GM23338 (cell line): ENCODE results near the gene TTC38. TPM values are rescaled to one million over a fixed set of nuclear protein-coding genes. Genes with fewer than 3 reads are reported as not detected.

Experiments
- ATAC-seq: fragments of 200-7000 bp; cut with Tn5 transposase; 3 replicates; pipeline ENCODE4 v1.9.1; 2020
- DNase-seq: peaks from one replicate; pipeline ENCODE4 v3.0.0-alpha.2; 2015; ENCODE audit warnings: low spot score
- H2AFZ ChIP-seq: fragments of 200-600 bp; sonication (generic); 2 replicates; pipeline ENCODE4 v1.8.0; 2016; ENCODE audit warnings: antibody characterized with exemption, mild to moderate bottlenecking, moderate library complexity
- H3F3A ChIP-seq: fragments of 200-600 bp; sonication (generic); replicated peaks from 2 replicates; pipeline ENCODE4 v1.8.0; 2017; ENCODE audit warnings: antibody characterized with exemption, mixed run types, low read depth
- H3K27ac ChIP-seq: fragments of 200-600 bp; sonication (generic); 2 replicates; pipeline ENCODE4 v1.6.1; 2016; ENCODE audit warnings: low read depth
- H3K27me3 ChIP-seq: fragments of 200-600 bp; sonication (generic); 2 replicates; pipeline ENCODE4 v1.8.0; 2016; ENCODE audit warnings: mild to moderate bottlenecking, mixed run types, moderate library complexity; ENCODE audit not compliant: insufficient read depth
- H3K36me3 ChIP-seq: fragments of 200-600 bp; sonication (generic); 2 replicates; pipeline ENCODE4 v1.8.0; 2016; ENCODE audit warnings: mild to moderate bottlenecking; ENCODE audit not compliant: insufficient read depth
- H3K4me1 ChIP-seq: fragments of 200-600 bp; sonication (generic); 2 replicates; pipeline ENCODE4 v1.8.0; 2016; ENCODE audit warnings: mild to moderate bottlenecking, moderate library complexity; ENCODE audit not compliant: insufficient read depth
- H3K4me2 ChIP-seq: fragments of 200-600 bp; sonication (generic); 2 replicates; pipeline ENCODE4 v1.7.1; 2017; ENCODE audit warnings: mixed run types
- H3K4me3 ChIP-seq: fragments of 200-600 bp; sonication (generic); 2 replicates; pipeline ENCODE4 v1.6.1; 2016; ENCODE audit warnings: mixed run types
- H3K79me2 ChIP-seq: fragments of 200-600 bp; sonication (generic); replicated peaks from 2 replicates; pipeline ENCODE4 v1.8.0; 2017; ENCODE audit warnings: mild to moderate bottlenecking; ENCODE audit not compliant: insufficient read depth
- H3K9me2 ChIP-seq: fragments of 200-600 bp; sonication (generic); 2 replicates; pipeline ENCODE4 v1.8.0; 2017; ENCODE audit not compliant: insufficient read depth
- H4K20me1 ChIP-seq: fragments of 200-600 bp; sonication (generic); replicated peaks from 2 replicates; pipeline ENCODE4 v1.8.0; 2017; ENCODE audit warnings: mild to moderate bottlenecking; ENCODE audit not compliant: insufficient read depth
- H3K27ac Mint-ChIP-seq: 2 replicates; pipeline ENCODE4 v1.8.0; 2020; ENCODE audit warnings: inconsistent platforms, mild to moderate bottlenecking, moderate library complexity, mixed read lengths
- H3K27me3 Mint-ChIP-seq: 3 replicates; pipeline ENCODE4 v1.8.0; 2022; ENCODE audit warnings: low read depth, mild to moderate bottlenecking, moderate library complexity, mixed read lengths, inconsistent platforms; ENCODE audit not compliant: insufficient read depth, poor library complexity
- H3K36me3 Mint-ChIP-seq: 3 replicates; pipeline ENCODE4 v1.8.0; 2021; ENCODE audit warnings: low read depth, mild to moderate bottlenecking, inconsistent platforms, moderate library complexity, mixed read lengths
- H3K4me1 Mint-ChIP-seq: 3 replicates; pipeline ENCODE4 v1.8.0; 2020; ENCODE audit warnings: mild to moderate bottlenecking, inconsistent platforms, mixed read lengths
- H3K4me3 Mint-ChIP-seq: 3 replicates; pipeline ENCODE4 v1.8.0; 2021; ENCODE audit warnings: moderate library complexity, mild to moderate bottlenecking, inconsistent platforms, mixed read lengths
- H3K9me3 Mint-ChIP-seq: 3 replicates; pipeline ENCODE4 v1.8.0; 2020; ENCODE audit warnings: moderate library complexity, mild to moderate bottlenecking, inconsistent platforms, mixed read lengths
- CREB1 ChIP-seq: fragments of 250-450 bp; sonication (Bioruptor Pico); IDR thresholded peaks from 2 replicates; pipeline ENCODE4 v1.5.0; 2020; ENCODE audit warnings: low read depth, mild to moderate bottlenecking, moderate library complexity
- CTCF ChIP-seq, 2 experiments: fragments of 200-600 bp in 1 of 2; sonication (generic) in 1 of 2; conservative IDR thresholded peaks; 2 replicates each; pipeline versions ENCODE4 v1.5.1 to v1.6.1; 2016 to 2017; ENCODE audit warnings: antibody characterized with exemption in 2 of 2, low read depth in 2 of 2, mild to moderate bottlenecking in 2 of 2, moderate library complexity in 1 of 2
- EZH2 ChIP-seq: fragments of 200-600 bp; sonication (generic); IDR thresholded peaks from one replicate; pipeline ENCODE4 v1.8.0; 2017; ENCODE audit warnings: antibody characterized with exemption, mild to moderate bottlenecking, low read depth; ENCODE audit not compliant: unreplicated experiment
- NANOG ChIP-seq: IDR thresholded peaks from 2 replicates; pipeline ENCODE4 v1.6.1; 2016; ENCODE audit warnings: antibody characterized with exemption, borderline replicate concordance
- POLR2AphosphoS5 ChIP-seq: IDR thresholded peaks from 2 replicates; pipeline ENCODE4 v1.6.1; 2016; ENCODE audit warnings: antibody characterized with exemption, low read depth
- STAT1 ChIP-seq: IDR thresholded peaks from one replicate; pipeline ENCODE4 v1.6.1; 2016; ENCODE audit warnings: antibody characterized with exemption; ENCODE audit not compliant: unreplicated experiment
- ZNF114 ChIP-seq: fragments of 250-450 bp; sonication (Bioruptor Pico); IDR thresholded peaks from 2 replicates; pipeline ENCODE4 v1.5.0; 2020; ENCODE audit warnings: mild to moderate bottlenecking, moderate library complexity
- polyA plus RNA-seq: library from polyadenylated mRNA; unstranded; fragments of >200 nt; fragmentation: Nextera tagmentation; extraction: Ambion mirVana; gene quantifications from 2 replicates; pipeline ENCODE4 v1.2.1, GENCODE V29; 2016
- total RNA-seq: library from RNA; depleted of rRNA; stranded (reverse); fragments of >200 nt; shearing (Covaris generic); gene quantifications from 2 replicates; pipeline ENCODE4 v1.2.3, GENCODE V29; 2014

Gene TTC38
- total and polyA plus RNA-seq, 2 experiments from 2014 or later: 11.8 to 46.6 TPM

GRCh38 chr22:46323162-46323561, 55.4 kb downstream of the TTC38 start:
- no peak overlapping the region for H3K4me2 ChIP-seq
- no peaks in the 10 kb centered on the region for H3K79me2 ChIP-seq
- H3K27me3 ChIP-seq: no peaks in the 10 kb centered on the region
- no peak for TF ChIP-seq CTCF (conservative IDR thresholded peaks at IDR 0.05; ENCODE audit: low read depth in 2 of 2)
- TF ChIP-seq STAT1: no peak
- TF ChIP-seq NANOG: no peak
- TF ChIP-seq CREB1 (CRISPR knock-in tag): no peak
- TF ChIP-seq POLR2AphosphoS5: no peak
- no peak for TF ChIP-seq ZNF114 (CRISPR knock-in tag)
- no peak for TF ChIP-seq EZH2
- peaks cover 15% of the 10 kb centered on the region; the same call in 1 of the 2 replicates for H3K36me3 ChIP-seq
- Mint-ChIP-seq H3K27me3 (peaks cover 14% of the 10 kb centered on the region), H3K4me3 (no peak overlapping the region), H3K9me3 (no peaks in the 10 kb centered on the region), H3K4me1 (no peaks in the 10 kb centered on the region), H3K36me3 (peaks cover 70% of the 10 kb centered on the region), H3K27ac (peak overlapping the region; percentile 40; the same call in 1 of the 2 replicates)
- ATAC-seq (no peak), DNase-seq (no peak)
- H3F3A ChIP-seq: no peaks in the 10 kb centered on the region
- H3K4me3 ChIP-seq: no peak overlapping the region
- H2AFZ ChIP-seq: no peak overlapping the region
- H3K4me1 ChIP-seq: no peaks in the 10 kb centered on the region
- no peak overlapping the region for H3K27ac ChIP-seq
- no peaks in the 10 kb centered on the region for H3K9me2 ChIP-seq
- H4K20me1 ChIP-seq: no peaks in the 10 kb centered on the region; the same call in none of the 2 replicates

- H3K27ac Mint-ChIP-seq: no peak overlapping the region; the same call in 1 of the 2 replicates
- H3K4me1 Mint-ChIP-seq: no peaks in the 10 kb centered on the region
- H3K4me1 ChIP-seq: no peaks in the 10 kb centered on the region
These were observed 58.4 kb downstream of the TTC38 start for GRCh38 chr22:46326066-46326680.

More at GRCh38 chr22:46326066-46326680, 58.4 kb downstream of the TTC38 start:
- Histone ChIP-seq H3K27ac (no peak overlapping the region), H4K20me1 (no peaks in the 10 kb centered on the region; the same call in 1 of the 2 replicates), H3K4me3 (no peak overlapping the region), H3K36me3 (peaks cover 18% of the 10 kb centered on the region), H3K4me2 (no peak overlapping the region), H3K79me2 (no peaks in the 10 kb centered on the region), H3K27me3 (no peaks in the 10 kb centered on the region), H2AFZ (no peak overlapping the region), H3K9me2 (no peaks in the 10 kb centered on the region), H3F3A (no peaks in the 10 kb centered on the region)
- Mint-ChIP-seq H3K36me3 (peaks cover 63% of the 10 kb centered on the region), H3K9me3 (no peaks in the 10 kb centered on the region), H3K27me3 (peaks cover 12% of the 10 kb centered on the region), H3K4me3 (no peak overlapping the region)
- TF ChIP-seq CTCF (conservative IDR thresholded peaks at IDR 0.05; ENCODE audit: low read depth in 2 of 2) (no peak), STAT1 (no peak), ZNF114 (CRISPR knock-in tag) (no peak)
- DNase-seq (no peak), ATAC-seq (no peak)
